ENCODE results near the gene PNLIPRP2.

The PNLIPRP2 gene

GRCh38 chr10:116613471-116613870 lies 7.3 kb upstream of the PNLIPRP2 start:
- DNase-seq: no peak

GRCh38 chr10:116614796-116615195 lies 6.0 kb upstream of the PNLIPRP2 start:
- no peak for DNase-seq

GRCh38 chr10:116615199-116615776 lies 5.5 kb upstream of the PNLIPRP2 start:
- DNase-seq: no peak

- DNase-seq: no peak
These were observed 723 bp downstream of the PNLIPRP2 start for GRCh38 chr10:116621476-116621875.

GRCh38 chr10:116621934-116622655 lies 1.3 kb downstream of the PNLIPRP2 start:
- DNase-seq: no peak

GRCh38 chr10:116625845-116626244 lies 5.1 kb downstream of the PNLIPRP2 start:
- no peak for DNase-seq

GRCh38 chr10:116626815-116627214 lies 6.1 kb downstream of the PNLIPRP2 start:
- no peak for DNase-seq

GRCh38 chr10:116627386-116627933 lies 6.7 kb downstream of the PNLIPRP2 start:
- no peak for DNase-seq

- no peak for DNase-seq
These were observed 8.6 kb downstream of the PNLIPRP2 start for GRCh38 chr10:116629340-116629739.

- no peak for DNase-seq
These were observed 9.3 kb downstream of the PNLIPRP2 start for GRCh38 chr10:116630020-116630419.

GRCh38 chr10:116631871-116632295 lies 11.1 kb downstream of the PNLIPRP2 start:
- no peak for DNase-seq

- DNase-seq: no peak
These were observed 12.0 kb downstream of the PNLIPRP2 start for GRCh38 chr10:116632596-116633215.

- DNase-seq: no peak
These were observed 12.5 kb downstream of the PNLIPRP2 start for GRCh38 chr10:116633216-116633600.

- DNase-seq: no peak
These were observed 13.6 kb downstream of the PNLIPRP2 start for GRCh38 chr10:116634126-116634975.

- no peak for DNase-seq
These were observed 15.6 kb downstream of the PNLIPRP2 start for GRCh38 chr10:116636385-116636784.

- no peak for DNase-seq
These were observed 16.2 kb downstream of the PNLIPRP2 start for GRCh38 chr10:116636976-116637375.

GRCh38 chr10:116637830-116638229 lies 17.1 kb downstream of the PNLIPRP2 start:
- DNase-seq: no peak

GRCh38 chr10:116646502-116646901 lies 25.7 kb downstream of the PNLIPRP2 start:
- no peak for DNase-seq

- no peak for DNase-seq
These were observed 28.1 kb downstream of the PNLIPRP2 start for GRCh38 chr10:116648903-116649302.

GRCh38 chr10:116653885-116654284 lies 33.1 kb downstream of the PNLIPRP2 start:
- no peak for DNase-seq

- no peak for DNase-seq
These were observed 34.1 kb downstream of the PNLIPRP2 start for GRCh38 chr10:116654816-116655215.

GRCh38 chr10:116655568-116655967 lies 34.8 kb downstream of the PNLIPRP2 start:
- DNase-seq: no peak

- DNase-seq: no peak
These were observed 35.3 kb downstream of the PNLIPRP2 start for GRCh38 chr10:116656044-116656443.

All from cerebellar nuclear complex (tissue), 1 donor.